H1 (cell line): ENCODE results near the gene PDRG1. TPM values are rescaled to one million over a fixed set of nuclear protein-coding genes. Genes with fewer than 3 reads are reported as not detected.

Source experiments
- BACH1 ChIP-seq: IDR thresholded peaks from 2 replicates; pipeline ENCODE4 v1.6.1; 2012; ENCODE audit warnings: low read length, improper control_type of control experiment
- CHD2 ChIP-seq: IDR thresholded peaks from 2 replicates; pipeline ENCODE4 v1.6.1; 2012; ENCODE audit warnings: low read length, improper control_type of control experiment
- CREB1 ChIP-seq: IDR thresholded peaks from 2 replicates; pipeline ENCODE4 v1.6.1; 2012; ENCODE audit warnings: inconsistent platforms
- JUND ChIP-seq: IDR thresholded peaks from 2 replicates; pipeline ENCODE4 v1.6.1; 2011; ENCODE audit warnings: mild to moderate bottlenecking, improper control_type of control experiment, low read length
- POU5F1 ChIP-seq: IDR thresholded peaks from 2 replicates; pipeline ENCODE4 v1.6.1; 2011; ENCODE audit warnings: low read depth, mild to moderate bottlenecking, low read length, moderate library complexity
- YY1 ChIP-seq: IDR thresholded peaks from 2 replicates; pipeline ENCODE4 v1.6.1; 2011; ENCODE audit warnings: low read depth, mild to moderate bottlenecking, low read length
- polyA plus RNA-seq, 7 experiments: library from polyadenylated mRNA; depleted of rRNA in 3 of 7; stranded (reverse) in 5 of 7; unstranded in 2 of 7; fragments of >200 nt in 5 of 7; fragments of 200-250 nt in 2 of 7; gene quantifications; 1 replicate in 5 of 7; 2 replicates in 1 of 7; 4 replicates in 1 of 7; pipeline versions ENCODE4 v1.2.1 to v1.2.3, GENCODE V29; 2011 to 2013; ENCODE audit warnings: missing spikeins in 2 of 7, mixed read lengths in 2 of 7
- total RNA-seq: library from RNA; stranded (reverse); fragmentation: NEBNext Ultra II Directional; extraction: Animal tissue kit (Norgen Biotek cat#: 25700); gene quantifications from 2 replicates; pipeline ENCODE4 v1.2.1, GENCODE V29; 2021
- TF ChIP-seq, protein P1 (sequence below), 3 experiments: IDR thresholded peaks; 1 replicate in 2 of 3; 2 replicates in 1 of 3; pipeline versions ENCODE4 v1.5.1 to v1.6.1; 2011; ENCODE audit warnings: low read length in 3 of 3, mild to moderate bottlenecking in 3 of 3, inconsistent platforms in 2 of 3, low read depth in 1 of 3, moderate library complexity in 1 of 3; ENCODE audit not compliant: insufficient read depth in 1 of 3; ENCODE audit errors: control extremely low read depth in 1 of 3
- TF ChIP-seq, protein P2 (sequence below): fragments of 300-600 bp; sonication (generic); IDR thresholded peaks from 2 replicates; pipeline ENCODE4 v1.7.1; 2012; ENCODE audit warnings: low read length, moderate library complexity, mild to moderate bottlenecking, inconsistent platforms; ENCODE audit not compliant: insufficient replicate concordance

PDRG1 gene
- total and polyA plus RNA-seq, 2 of the 8 experiments (the other 6 are each of a cell fraction or from before 2014, with no cell fraction given) = 14.2 to 20.8 TPM

DNA sequence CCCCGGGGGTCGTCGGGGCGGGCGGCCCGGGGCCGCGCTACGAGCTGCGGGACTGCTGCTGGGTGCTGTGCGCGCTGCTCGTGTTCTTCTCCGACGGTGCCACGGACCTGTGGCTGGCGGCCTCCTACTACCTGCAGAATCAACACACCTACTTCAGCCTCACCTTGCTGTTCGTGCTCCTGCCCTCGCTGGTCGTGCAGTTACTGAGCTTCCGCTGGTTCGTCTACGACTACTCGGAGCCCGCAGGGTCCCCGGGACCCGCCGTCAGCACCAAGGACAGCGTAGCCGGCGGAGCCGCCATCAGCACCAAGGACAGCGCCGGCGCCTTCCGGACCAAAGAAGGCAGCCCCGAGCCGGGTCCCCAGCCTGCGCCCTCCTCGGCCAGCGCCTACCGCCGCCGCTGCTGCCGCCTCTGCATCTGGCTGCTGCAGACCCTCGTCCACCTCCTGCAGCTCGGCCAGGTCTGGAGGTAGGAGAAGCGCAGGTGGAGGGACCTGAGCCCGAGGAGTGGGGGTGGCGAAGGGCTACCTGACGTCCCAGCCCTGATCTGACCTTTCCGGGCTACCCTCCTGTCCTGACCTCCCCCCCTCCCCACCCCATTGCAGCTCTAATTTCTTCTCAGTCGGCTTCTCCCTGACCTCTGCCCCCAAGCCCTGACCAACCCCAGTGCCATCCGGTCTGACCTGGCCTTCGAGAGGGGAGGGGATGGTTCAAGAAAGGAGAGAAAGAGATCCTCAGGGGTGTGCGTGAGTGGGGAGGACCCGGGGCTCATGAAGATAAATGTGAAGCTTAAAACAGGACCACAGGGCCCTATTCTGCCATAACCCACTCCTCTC lies 16.7 kb upstream of the PDRG1 start (continued):
- TF ChIP-seq, protein P1, sequence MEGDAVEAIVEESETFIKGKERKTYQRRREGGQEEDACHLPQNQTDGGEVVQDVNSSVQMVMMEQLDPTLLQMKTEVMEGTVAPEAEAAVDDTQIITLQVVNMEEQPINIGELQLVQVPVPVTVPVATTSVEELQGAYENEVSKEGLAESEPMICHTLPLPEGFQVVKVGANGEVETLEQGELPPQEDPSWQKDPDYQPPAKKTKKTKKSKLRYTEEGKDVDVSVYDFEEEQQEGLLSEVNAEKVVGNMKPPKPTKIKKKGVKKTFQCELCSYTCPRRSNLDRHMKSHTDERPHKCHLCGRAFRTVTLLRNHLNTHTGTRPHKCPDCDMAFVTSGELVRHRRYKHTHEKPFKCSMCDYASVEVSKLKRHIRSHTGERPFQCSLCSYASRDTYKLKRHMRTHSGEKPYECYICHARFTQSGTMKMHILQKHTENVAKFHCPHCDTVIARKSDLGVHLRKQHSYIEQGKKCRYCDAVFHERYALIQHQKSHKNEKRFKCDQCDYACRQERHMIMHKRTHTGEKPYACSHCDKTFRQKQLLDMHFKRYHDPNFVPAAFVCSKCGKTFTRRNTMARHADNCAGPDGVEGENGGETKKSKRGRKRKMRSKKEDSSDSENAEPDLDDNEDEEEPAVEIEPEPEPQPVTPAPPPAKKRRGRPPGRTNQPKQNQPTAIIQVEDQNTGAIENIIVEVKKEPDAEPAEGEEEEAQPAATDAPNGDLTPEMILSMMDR (IDR thresholded peaks at IDR 0.05; ENCODE audit: control extremely low read depth in 1 of 3, insufficient read depth in 1 of 3, low read depth in 1 of 3, low read length in 3 of 3) = peak in 1 of 3 experiments; percentile 23; a peak in 1 of 4 replicates
- TF ChIP-seq YY1 (peak; percentile 89), BACH1 (no peak), CHD2 (peak; percentile 32; the same call in 1 of the 2 replicates), POU5F1 (no peak), CREB1 (peak; percentile 45; the same call in 1 of the 2 replicates), JUND (0 out of 2 replicates have a peak, but pooled peaks have one; percentile 42)
- TF ChIP-seq, protein P2, sequence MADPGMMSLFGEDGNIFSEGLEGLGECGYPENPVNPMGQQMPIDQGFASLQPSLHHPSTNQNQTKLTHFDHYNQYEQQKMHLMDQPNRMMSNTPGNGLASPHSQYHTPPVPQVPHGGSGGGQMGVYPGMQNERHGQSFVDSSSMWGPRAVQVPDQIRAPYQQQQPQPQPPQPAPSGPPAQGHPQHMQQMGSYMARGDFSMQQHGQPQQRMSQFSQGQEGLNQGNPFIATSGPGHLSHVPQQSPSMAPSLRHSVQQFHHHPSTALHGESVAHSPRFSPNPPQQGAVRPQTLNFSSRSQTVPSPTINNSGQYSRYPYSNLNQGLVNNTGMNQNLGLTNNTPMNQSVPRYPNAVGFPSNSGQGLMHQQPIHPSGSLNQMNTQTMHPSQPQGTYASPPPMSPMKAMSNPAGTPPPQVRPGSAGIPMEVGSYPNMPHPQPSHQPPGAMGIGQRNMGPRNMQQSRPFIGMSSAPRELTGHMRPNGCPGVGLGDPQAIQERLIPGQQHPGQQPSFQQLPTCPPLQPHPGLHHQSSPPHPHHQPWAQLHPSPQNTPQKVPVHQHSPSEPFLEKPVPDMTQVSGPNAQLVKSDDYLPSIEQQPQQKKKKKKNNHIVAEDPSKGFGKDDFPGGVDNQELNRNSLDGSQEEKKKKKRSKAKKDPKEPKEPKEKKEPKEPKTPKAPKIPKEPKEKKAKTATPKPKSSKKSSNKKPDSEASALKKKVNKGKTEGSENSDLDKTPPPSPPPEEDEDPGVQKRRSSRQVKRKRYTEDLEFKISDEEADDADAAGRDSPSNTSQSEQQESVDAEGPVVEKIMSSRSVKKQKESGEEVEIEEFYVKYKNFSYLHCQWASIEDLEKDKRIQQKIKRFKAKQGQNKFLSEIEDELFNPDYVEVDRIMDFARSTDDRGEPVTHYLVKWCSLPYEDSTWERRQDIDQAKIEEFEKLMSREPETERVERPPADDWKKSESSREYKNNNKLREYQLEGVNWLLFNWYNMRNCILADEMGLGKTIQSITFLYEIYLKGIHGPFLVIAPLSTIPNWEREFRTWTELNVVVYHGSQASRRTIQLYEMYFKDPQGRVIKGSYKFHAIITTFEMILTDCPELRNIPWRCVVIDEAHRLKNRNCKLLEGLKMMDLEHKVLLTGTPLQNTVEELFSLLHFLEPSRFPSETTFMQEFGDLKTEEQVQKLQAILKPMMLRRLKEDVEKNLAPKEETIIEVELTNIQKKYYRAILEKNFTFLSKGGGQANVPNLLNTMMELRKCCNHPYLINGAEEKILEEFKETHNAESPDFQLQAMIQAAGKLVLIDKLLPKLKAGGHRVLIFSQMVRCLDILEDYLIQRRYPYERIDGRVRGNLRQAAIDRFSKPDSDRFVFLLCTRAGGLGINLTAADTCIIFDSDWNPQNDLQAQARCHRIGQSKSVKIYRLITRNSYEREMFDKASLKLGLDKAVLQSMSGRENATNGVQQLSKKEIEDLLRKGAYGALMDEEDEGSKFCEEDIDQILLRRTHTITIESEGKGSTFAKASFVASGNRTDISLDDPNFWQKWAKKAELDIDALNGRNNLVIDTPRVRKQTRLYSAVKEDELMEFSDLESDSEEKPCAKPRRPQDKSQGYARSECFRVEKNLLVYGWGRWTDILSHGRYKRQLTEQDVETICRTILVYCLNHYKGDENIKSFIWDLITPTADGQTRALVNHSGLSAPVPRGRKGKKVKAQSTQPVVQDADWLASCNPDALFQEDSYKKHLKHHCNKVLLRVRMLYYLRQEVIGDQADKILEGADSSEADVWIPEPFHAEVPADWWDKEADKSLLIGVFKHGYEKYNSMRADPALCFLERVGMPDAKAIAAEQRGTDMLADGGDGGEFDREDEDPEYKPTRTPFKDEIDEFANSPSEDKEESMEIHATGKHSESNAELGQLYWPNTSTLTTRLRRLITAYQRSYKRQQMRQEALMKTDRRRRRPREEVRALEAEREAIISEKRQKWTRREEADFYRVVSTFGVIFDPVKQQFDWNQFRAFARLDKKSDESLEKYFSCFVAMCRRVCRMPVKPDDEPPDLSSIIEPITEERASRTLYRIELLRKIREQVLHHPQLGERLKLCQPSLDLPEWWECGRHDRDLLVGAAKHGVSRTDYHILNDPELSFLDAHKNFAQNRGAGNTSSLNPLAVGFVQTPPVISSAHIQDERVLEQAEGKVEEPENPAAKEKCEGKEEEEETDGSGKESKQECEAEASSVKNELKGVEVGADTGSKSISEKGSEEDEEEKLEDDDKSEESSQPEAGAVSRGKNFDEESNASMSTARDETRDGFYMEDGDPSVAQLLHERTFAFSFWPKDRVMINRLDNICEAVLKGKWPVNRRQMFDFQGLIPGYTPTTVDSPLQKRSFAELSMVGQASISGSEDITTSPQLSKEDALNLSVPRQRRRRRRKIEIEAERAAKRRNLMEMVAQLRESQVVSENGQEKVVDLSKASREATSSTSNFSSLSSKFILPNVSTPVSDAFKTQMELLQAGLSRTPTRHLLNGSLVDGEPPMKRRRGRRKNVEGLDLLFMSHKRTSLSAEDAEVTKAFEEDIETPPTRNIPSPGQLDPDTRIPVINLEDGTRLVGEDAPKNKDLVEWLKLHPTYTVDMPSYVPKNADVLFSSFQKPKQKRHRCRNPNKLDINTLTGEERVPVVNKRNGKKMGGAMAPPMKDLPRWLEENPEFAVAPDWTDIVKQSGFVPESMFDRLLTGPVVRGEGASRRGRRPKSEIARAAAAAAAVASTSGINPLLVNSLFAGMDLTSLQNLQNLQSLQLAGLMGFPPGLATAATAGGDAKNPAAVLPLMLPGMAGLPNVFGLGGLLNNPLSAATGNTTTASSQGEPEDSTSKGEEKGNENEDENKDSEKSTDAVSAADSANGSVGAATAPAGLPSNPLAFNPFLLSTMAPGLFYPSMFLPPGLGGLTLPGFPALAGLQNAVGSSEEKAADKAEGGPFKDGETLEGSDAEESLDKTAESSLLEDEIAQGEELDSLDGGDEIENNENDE = no peak
